ENCODE results near the gene EFCAB10. TPM values are rescaled to one million over a fixed set of nuclear protein-coding genes. Genes with fewer than 3 reads are reported as not detected.

Gene EFCAB10
- total RNA-seq, 4 donors from 2014 or later = not detected

DNA sequence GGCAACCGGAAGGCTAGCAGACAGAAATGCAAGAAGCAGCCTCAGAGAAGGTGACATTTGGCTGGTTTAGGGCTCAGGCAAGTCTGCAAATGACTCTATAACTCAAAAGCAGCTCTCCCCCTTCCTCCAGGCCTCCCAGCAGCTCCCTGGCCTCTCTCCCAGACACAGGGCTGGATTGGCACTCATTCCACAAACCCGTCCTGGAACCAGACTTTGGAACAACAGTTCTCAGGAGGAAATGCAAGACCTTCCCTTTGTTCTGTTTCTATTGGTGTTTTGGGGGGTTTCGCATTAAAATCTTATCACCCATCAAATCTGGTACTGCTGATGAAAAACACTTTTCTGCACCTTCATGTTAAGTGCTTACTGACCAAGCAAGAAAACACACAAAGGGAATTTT is 40.3 kb upstream of the EFCAB10 start:
- no peak for DNase-seq (ENCODE audit: low spot score in 2 of 2)
- Histone ChIP-seq H3K4me3 (no peak overlapping the region), H3K27ac (no peak overlapping the region), H3K4me1 (peaks cover 0 to 14% (median 0%) of the 10 kb centered on the region in 4 donors), H3K36me3 (peaks cover 0 to 71% (median 0%) of the 10 kb centered on the region in 3 donors), H3K9me3 (no peaks in the 10 kb centered on the region), H3K27me3 (no peaks in the 10 kb centered on the region)
- no peak for TF ChIP-seq CTCF (IDR thresholded peaks at IDR 0.05)
- TF ChIP-seq POLR2A (IDR thresholded peaks at IDR 0.05) = no peak
- TF ChIP-seq EP300 (IDR thresholded peaks at IDR 0.05) = no peak
- WGBS, 2 donors = 55 to 63% methylated on average over 3 of the region's 3 CpGs

- no peak overlapping the region for H3K27ac ChIP-seq
- WGBS, 2 donors = 42 to 45% methylated on average over 2 of the region's 2 CpGs
- no peak for DNase-seq (ENCODE audit: low spot score in 2 of 2)
Observed at GRCh38 chr7:105621176-105621575, 39.9 kb upstream of the EFCAB10 start.

GRCh38 chr7:105619590-105619989 is 38.3 kb upstream of the EFCAB10 start:
- Histone ChIP-seq H3K4me1 (peaks cover 0 to 14% (median 0%) of the 10 kb centered on the region in 4 donors), H3K4me3 (no peak overlapping the region), H3K36me3 (peaks cover 0 to 73% (median 0%) of the 10 kb centered on the region in 3 donors), H3K27ac (no peak overlapping the region), H3K9me3 (no peaks in the 10 kb centered on the region), H3K27me3 (no peaks in the 10 kb centered on the region)
- no peak for DNase-seq (ENCODE audit: low spot score in 2 of 2)
- TF ChIP-seq CTCF (IDR thresholded peaks at IDR 0.05) (no peak), EP300 (IDR thresholded peaks at IDR 0.05) (no peak), POLR2A (IDR thresholded peaks at IDR 0.05) (no peak)
- WGBS, 2 donors = 95 to 99% methylated on average over 4 of the region's 4 CpGs

More at GRCh38 chr7:105621176-105621575, 39.9 kb upstream of the EFCAB10 start:
- no peaks in the 10 kb centered on the region for H3K27me3 ChIP-seq
- no peak overlapping the region for H3K4me3 ChIP-seq
- peaks cover 0 to 71% (median 0%) of the 10 kb centered on the region in 3 donors for H3K36me3 ChIP-seq
- TF ChIP-seq CTCF (IDR thresholded peaks at IDR 0.05) (no peak), EP300 (IDR thresholded peaks at IDR 0.05) (no peak), POLR2A (IDR thresholded peaks at IDR 0.05) (no peak)
- peaks cover 0 to 14% (median 0%) of the 10 kb centered on the region in 4 donors for H3K4me1 ChIP-seq
- no peaks in the 10 kb centered on the region for H3K9me3 ChIP-seq

DNA sequence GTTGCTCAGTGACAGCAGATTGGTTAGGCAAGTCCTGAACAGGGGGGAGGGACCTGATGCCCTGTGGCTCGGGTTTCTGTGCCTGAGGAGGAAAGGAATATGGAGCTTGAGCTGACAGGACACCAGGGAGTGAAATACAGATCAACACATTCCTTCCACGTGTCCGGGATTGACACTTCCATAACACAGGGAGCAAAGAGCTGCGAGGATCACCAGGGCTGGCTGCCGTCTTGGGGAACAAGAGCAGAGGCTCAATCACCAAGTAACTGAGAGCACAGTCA is 36.7 kb upstream of the EFCAB10 start:
- H3K9me3 ChIP-seq = no peaks in the 10 kb centered on the region
- no peak for TF ChIP-seq EP300 (IDR thresholded peaks at IDR 0.05)
- TF ChIP-seq CTCF (IDR thresholded peaks at IDR 0.05) = no peak
- no peak for TF ChIP-seq POLR2A (IDR thresholded peaks at IDR 0.05)
- DNase-seq (ENCODE audit: low spot score in 2 of 2) = no peak
- peaks cover 0 to 14% (median 0%) of the 10 kb centered on the region in 4 donors for H3K4me1 ChIP-seq
- 89 to 92% methylated on average over 5 of the region's 5 CpGs for WGBS, 2 donors
- no peak overlapping the region for H3K27ac ChIP-seq
- no peaks in the 10 kb centered on the region for H3K27me3 ChIP-seq
- peaks cover 0 to 73% (median 3%) of the 10 kb centered on the region in 3 donors for H3K36me3 ChIP-seq
- no peak overlapping the region for H3K4me3 ChIP-seq

GRCh38 chr7:105617280-105618015 is 36.2 kb upstream of the EFCAB10 start:
- Histone ChIP-seq H3K27ac (no peak overlapping the region), H3K4me3 (no peak overlapping the region), H3K4me1 (peaks cover 0 to 14% (median 0%) of the 10 kb centered on the region in 4 donors), H3K36me3 (peaks cover 0 to 73% (median 3%) of the 10 kb centered on the region in 3 donors), H3K27me3 (no peaks in the 10 kb centered on the region), H3K9me3 (no peaks in the 10 kb centered on the region)
- 93 to 99% methylated on average over 14 of the region's 14 CpGs for WGBS, 2 donors
- TF ChIP-seq EP300 (IDR thresholded peaks at IDR 0.05) (no peak), POLR2A (IDR thresholded peaks at IDR 0.05) (no peak), CTCF (IDR thresholded peaks at IDR 0.05) (no peak)
- no peak for DNase-seq (ENCODE audit: low spot score in 2 of 2)
